Tibial nerve (tissue), 4 donors: ENCODE results near the gene PRSS36.
"Not testable (repeated sequence)": the region's sequence is repeated elsewhere in the genome, so short reads cannot be mapped to it uniquely, and the experiment has no call there.

Source experiments
- CTCF ChIP-seq, 5 experiments: fragments of 200-600 bp in 3 of 5; fragments of 450-650 bp in 2 of 5; sonication (generic) in 3 of 5; IDR thresholded peaks; one replicate each; pipeline ENCODE4 v1.5.1; 2016 to 2019; ENCODE audit warnings: antibody characterized with exemption in 5 of 5, mild to moderate bottlenecking in 3 of 5, moderate library complexity in 2 of 5
- EP300 ChIP-seq, 2 donors: sonication (generic); formaldehyde crosslinking; IDR thresholded peaks; one replicate each; pipeline ENCODE4 v1.6.1; 2017; ENCODE audit warnings: antibody characterized with exemption in 2 of 2, mild to moderate bottlenecking in 1 of 2
- POLR2A ChIP-seq, 2 donors: fragments of 450-650 bp; IDR thresholded peaks; one replicate each; pipeline ENCODE4 v1.6.1; 2017; ENCODE audit warnings: antibody characterized with exemption in 2 of 2, mild to moderate bottlenecking in 2 of 2, moderate library complexity in 2 of 2

GRCh38 chr16:31195861-31196260 is 46.0 kb upstream of the PRSS36 start:
- not testable (repeated sequence) for TF ChIP-seq CTCF, EP300, POLR2A (IDR thresholded peaks at IDR 0.05)
